SK-N-MC (cell line): ENCODE data around the gene NME4.

Experiments
- EZH2 ChIP-seq: fragments of 200-600 bp; sonication (generic); IDR thresholded peaks from one replicate; pipeline ENCODE4 v1.6.1; 2017; ENCODE audit warnings: antibody characterized with exemption
- FOXP2 ChIP-seq: optimal IDR thresholded peaks from 2 replicates; pipeline ENCODE3; 2011; ENCODE audit warnings: mild to moderate bottlenecking, moderate library complexity; ENCODE audit not compliant: insufficient read depth; ENCODE audit errors: extremely low read length, control extremely low read depth
- POLR2AphosphoS5 ChIP-seq: IDR thresholded peaks from 2 replicates; pipeline ENCODE4 v1.6.1; 2012; ENCODE audit warnings: mild to moderate bottlenecking, low read depth, low read length, borderline replicate concordance

- no peak for TF ChIP-seq EZH2
- no peak for TF ChIP-seq POLR2AphosphoS5
- TF ChIP-seq FOXP2 = no peak
These were observed 22.4 kb upstream of the NME4 start for GRCh38 chr16:374616-374926.
